H1 (cell line): ENCODE data around the gene FOXI1. TPM values are rescaled to one million over a fixed set of nuclear protein-coding genes. Genes with fewer than 3 reads are reported as not detected.

Source experiments
- CTCF ChIA-PET: fragments of 300-600 bp; sonication (Branson Sonifier 250); formaldehyde crosslinking; loops from one replicate; lab custom pipeline; 2021; ENCODE audit not compliant: partially characterized antibody; lab: Charles Lee
- POLR2A ChIA-PET: fragments of 300-600 bp; sonication (Branson Sonifier 250); formaldehyde crosslinking; loops from one replicate; lab custom pipeline; 2021; ENCODE audit warnings: inconsistent platforms; ENCODE audit not compliant: partially characterized antibody; lab: Charles Lee
- DNase-seq, 2 experiments: peaks; one replicate each; pipeline versions ENCODE4 v3.0.0 to v3.0.0-alpha.2; 2010 to 2022; ENCODE audit warnings: low spot score in 2 of 2, low read depth in 1 of 2, mixed read lengths in 1 of 2
- FAIRE-seq: peaks from 2 replicates; lab custom pipeline; 2011; peaks lifted over from hg19 to GRCh38; lab: Jason Lieb, UNC
- H2AFZ ChIP-seq: 2 replicates; pipeline ENCODE4 v1.8.1; 2012; ENCODE audit warnings: low read length, inconsistent platforms
- H2AK5ac ChIP-seq: 2 replicates; pipeline ENCODE4 v1.6.1; 2013; ENCODE audit warnings: low read depth, low read length
- H2BK120ac ChIP-seq: replicated peaks from 2 replicates; pipeline ENCODE3; 2013; ENCODE audit warnings: low read depth, low read length, inconsistent platforms
- H2BK12ac ChIP-seq: 2 replicates; pipeline ENCODE4 v1.6.1; 2013; ENCODE audit warnings: low read depth, low read length
- H2BK15ac ChIP-seq: 2 replicates; pipeline ENCODE4 v1.6.1; 2013; ENCODE audit warnings: low read length
- H2BK20ac ChIP-seq: 2 replicates; pipeline ENCODE4 v1.6.1; 2013; ENCODE audit warnings: low read length
- H2BK5ac ChIP-seq: 2 replicates; pipeline ENCODE4 v1.6.1; 2013; ENCODE audit warnings: low read depth, low read length
- H3K14ac ChIP-seq: 2 replicates; pipeline ENCODE4 v1.6.1; 2013; ENCODE audit warnings: inconsistent platforms; ENCODE audit not compliant: insufficient read length
- H3K18ac ChIP-seq: 2 replicates; pipeline ENCODE4 v1.6.1; 2013; ENCODE audit warnings: low read length; ENCODE audit errors: extremely low read depth
- H3K23ac ChIP-seq: 2 replicates; pipeline ENCODE4 v1.6.1; 2013; ENCODE audit warnings: inconsistent platforms; ENCODE audit not compliant: insufficient read length
- H3K23me2 ChIP-seq: 2 replicates; pipeline ENCODE4 v1.6.1; 2013; ENCODE audit warnings: low read depth, low read length
- H3K27ac ChIP-seq: 2 replicates; pipeline ENCODE4 v1.6.1; 2011; ENCODE audit warnings: low read depth, low read length, inconsistent platforms
- H3K27me3 ChIP-seq, 4 experiments: replicated peaks in 1 of 4; 1 replicate in 1 of 4; 2 replicates in 3 of 4; pipeline versions ENCODE4 v1.6.1 to v1.8.1; 2011 to 2013; ENCODE audit warnings: low read length in 3 of 4, mild to moderate bottlenecking in 3 of 4, inconsistent platforms in 2 of 4, mixed read lengths in 2 of 4, moderate library complexity in 1 of 4; ENCODE audit not compliant: control insufficient read depth in 3 of 4, insufficient read depth in 3 of 4; ENCODE audit errors: extremely low read depth in 1 of 4
- H3K36me3 ChIP-seq, 4 experiments: 2 replicates each; pipeline versions ENCODE4 v1.6.1 to v1.8.1; 2011 to 2013; ENCODE audit warnings: mild to moderate bottlenecking in 4 of 4, low read length in 3 of 4, moderate library complexity in 2 of 4, control low read depth in 1 of 4, inconsistent platforms in 1 of 4; ENCODE audit not compliant: insufficient read depth in 4 of 4, control insufficient read depth in 2 of 4
- H3K4ac ChIP-seq: replicated peaks from 2 replicates; pipeline ENCODE3; 2013; ENCODE audit warnings: low read length, low read depth, mixed read lengths, inconsistent platforms; ENCODE audit not compliant: insufficient read length
- H3K4me1 ChIP-seq, 4 experiments: replicated peaks in 1 of 4; 1 replicate in 1 of 4; 2 replicates in 3 of 4; pipeline versions ENCODE4 v1.6.1 to v1.8.1; 2011 to 2013; ENCODE audit warnings: low read length in 3 of 4, inconsistent platforms in 2 of 4, mixed read lengths in 1 of 4; ENCODE audit not compliant: insufficient read depth in 4 of 4, control insufficient read depth in 3 of 4
- H3K4me2 ChIP-seq, 2 experiments: 2 replicates each; pipeline versions ENCODE4 v1.6.1 to v1.8.1; 2011 to 2013; ENCODE audit warnings: low read depth in 2 of 2, low read length in 2 of 2, control low read depth in 1 of 2, inconsistent platforms in 1 of 2, mild to moderate bottlenecking in 1 of 2; ENCODE audit not compliant: insufficient read depth in 1 of 2
- H3K4me3 ChIP-seq, 4 experiments: fragments of 200-600, 300-600 bp in 1 of 4; sonication (generic), shearing (Covaris generic), sonication (Bioruptor Twin) in 1 of 4; 2 replicates each; pipeline versions ENCODE4 v1.5.1 to v1.8.1; 2011 to 2016; ENCODE audit warnings: low read length in 4 of 4, low read depth in 3 of 4, control low read depth in 2 of 4, inconsistent platforms in 2 of 4, mild to moderate bottlenecking in 2 of 4, mixed read lengths in 1 of 4, moderate library complexity in 1 of 4; ENCODE audit not compliant: insufficient read depth in 2 of 4; ENCODE audit errors: extremely low read depth in 1 of 4
- H3K56ac ChIP-seq: replicated peaks from 2 replicates; pipeline ENCODE3; 2013; ENCODE audit warnings: low read depth, mild to moderate bottlenecking, mixed read lengths, low read length, inconsistent platforms; ENCODE audit not compliant: insufficient read length
- H3K79me1 ChIP-seq: 2 replicates; pipeline ENCODE4 v1.6.1; 2013; ENCODE audit warnings: low read depth, low read length, control low read depth
- H3K79me2 ChIP-seq, 2 experiments: 2 replicates each; pipeline versions ENCODE4 v1.6.1 to v1.8.1; 2012 to 2013; ENCODE audit warnings: low read length in 2 of 2, mild to moderate bottlenecking in 2 of 2, inconsistent platforms in 1 of 2; ENCODE audit not compliant: insufficient read depth in 2 of 2, control insufficient read depth in 1 of 2
- H3K9ac ChIP-seq, 4 experiments: replicated peaks in 1 of 4; 1 replicate in 1 of 4; 2 replicates in 3 of 4; pipeline versions ENCODE4 v1.6.1 to v1.8.1; 2011 to 2013; ENCODE audit warnings: low read depth in 3 of 4, low read length in 3 of 4, control low read depth in 2 of 4, mild to moderate bottlenecking in 2 of 4, moderate library complexity in 2 of 4, inconsistent platforms in 1 of 4; ENCODE audit errors: extremely low read depth in 1 of 4
- H3K9me3 ChIP-seq, 2 experiments: 2 replicates each; pipeline versions ENCODE4 v1.6.1 to v1.8.1; 2012 to 2013; ENCODE audit warnings: mild to moderate bottlenecking in 2 of 2, moderate library complexity in 2 of 2, control low read depth in 1 of 2, inconsistent platforms in 1 of 2, low read depth in 1 of 2, low read length in 1 of 2, mixed read lengths in 1 of 2; ENCODE audit not compliant: insufficient read depth in 2 of 2
- H4K20me1 ChIP-seq, 2 experiments: replicated peaks in 1 of 2; 2 replicates each; pipeline versions ENCODE3 to v1.8.1; 2011 to 2013; ENCODE audit warnings: inconsistent platforms in 2 of 2, low read length in 2 of 2, mild to moderate bottlenecking in 1 of 2; ENCODE audit not compliant: insufficient read depth in 2 of 2, control insufficient read depth in 1 of 2
- H4K5ac ChIP-seq: 2 replicates; pipeline ENCODE4 v1.6.1; 2013; ENCODE audit warnings: low read length, low read depth, mixed read lengths, inconsistent platforms; ENCODE audit not compliant: insufficient read length
- H4K8ac ChIP-seq: 2 replicates; pipeline ENCODE4 v1.8.0; 2013; ENCODE audit warnings: mild to moderate bottlenecking, moderate library complexity, low read length, inconsistent platforms; ENCODE audit not compliant: insufficient read depth; ENCODE audit errors: extremely low read depth
- H4K91ac ChIP-seq: replicated peaks from 2 replicates; pipeline ENCODE3; 2013; ENCODE audit warnings: low read length, mixed read lengths, inconsistent platforms; ENCODE audit not compliant: insufficient read length
- CHD1 ChIP-seq: IDR thresholded peaks from 2 replicates; pipeline ENCODE4 v1.6.1; 2012; ENCODE audit warnings: low read depth, low read length, improper control_type of control experiment
- EZH2 ChIP-seq: fragments of 200-600 bp; sonication (generic); IDR thresholded peaks from 2 replicates; pipeline ENCODE4 v1.7.1; 2012; ENCODE audit warnings: low read depth, mild to moderate bottlenecking, moderate library complexity, low read length, inconsistent platforms; ENCODE audit not compliant: severe bottlenecking
- MAX ChIP-seq: IDR thresholded peaks from 2 replicates; pipeline ENCODE4 v1.6.1; 2012; ENCODE audit warnings: inconsistent platforms
- RAD21 ChIP-seq, 2 experiments: IDR thresholded peaks in 1 of 2; conservative IDR thresholded peaks in 1 of 2; 2 replicates each; pipeline ENCODE4 v1.6.1; 2011; ENCODE audit warnings: low read depth in 2 of 2, low read length in 2 of 2, improper control_type of control experiment in 1 of 2, inconsistent platforms in 1 of 2, mild to moderate bottlenecking in 1 of 2, moderate library complexity in 1 of 2
- RNF2 ChIP-seq: fragments of 200-900, 300-1000 bp; sonication (generic); IDR thresholded peaks from 2 replicates; pipeline ENCODE4 v1.7.1; 2016; ENCODE audit warnings: borderline replicate concordance, low read depth, mild to moderate bottlenecking, antibody characterized with exemption, low read length; ENCODE audit not compliant: poor library complexity, severe bottlenecking; ENCODE audit errors: missing control alignments
- SP4 ChIP-seq: IDR thresholded peaks from 2 replicates; pipeline ENCODE4 v1.6.1; 2012; ENCODE audit warnings: low read length, inconsistent platforms
- WGBS, 2 experiments: shearing (Covaris generic) in 1 of 2; methylation state at CpG; one replicate each; pipeline versions ENCODE4 v1.1.6 to v1.1.7; 2013 to 2015; ENCODE audit warnings: low lambda C conversion rate in 2 of 2, mixed read lengths in 2 of 2, inconsistent platforms in 1 of 2, low coverage in 1 of 2, missing lambda C conversion rate in 1 of 2; ENCODE audit not compliant: insufficient replicate concordance in 2 of 2, insufficient coverage in 1 of 2, insufficient read length in 1 of 2; ENCODE audit errors: extremely low coverage in 1 of 2, missing lambda C conversion rate in 1 of 2; 5-methylcytosine and 5-hydroxymethylcytosine counted together
- polyA plus RNA-seq, 7 experiments: library from polyadenylated mRNA; depleted of rRNA in 3 of 7; stranded (reverse) in 5 of 7; unstranded in 2 of 7; fragments of >200 nt in 5 of 7; fragments of 200-250 nt in 2 of 7; gene quantifications; 1 replicate in 5 of 7; 2 replicates in 1 of 7; 4 replicates in 1 of 7; pipeline versions ENCODE4 v1.2.1 to v1.2.3, GENCODE V29; 2011 to 2013; ENCODE audit warnings: missing spikeins in 2 of 7, mixed read lengths in 2 of 7
- total RNA-seq: library from RNA; stranded (reverse); fragmentation: NEBNext Ultra II Directional; extraction: Animal tissue kit (Norgen Biotek cat#: 25700); gene quantifications from 2 replicates; pipeline ENCODE4 v1.2.1, GENCODE V29; 2021

The FOXI1 gene
- total and polyA plus RNA-seq, 2 of the 8 experiments (the other 6 are each of a cell fraction or from before 2014, with no cell fraction given), result not detected

DNA sequence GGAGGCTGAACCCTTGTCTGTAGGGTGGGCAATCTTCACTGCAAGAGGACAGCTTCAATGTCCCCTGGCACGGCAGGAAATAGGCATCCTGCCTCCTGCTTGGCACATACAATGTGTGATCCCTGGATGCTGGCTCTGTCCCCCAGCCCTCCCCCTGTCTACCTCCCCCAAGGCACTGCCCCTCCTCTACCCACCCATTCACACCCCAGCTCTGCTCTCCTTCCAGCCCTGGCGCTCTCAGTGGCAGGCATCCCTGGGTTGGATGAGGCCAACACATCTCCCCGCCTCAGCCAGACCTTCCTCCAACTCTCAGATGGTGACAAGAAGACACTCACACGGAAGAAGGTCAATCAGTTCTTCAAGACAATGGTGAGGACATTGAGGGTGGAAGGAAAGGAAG lies 24.1 kb upstream of the FOXI1 start:
- Histone ChIP-seq H2BK20ac (no peak overlapping the region), H2BK120ac (no peak overlapping the region), H3K79me2 (no peaks in the 10 kb centered on the region), H2BK12ac (no peak overlapping the region)
- FAIRE-seq, result no peak
- DNase-seq, result no peak
- POLR2A ChIA-PET, result no interaction called here
- TF ChIP-seq MAX (no peak), EZH2 (no peak), RNF2 (no peak), SP4 (no peak), RAD21 (IDR thresholded peaks at IDR 0.05 in 1 of 2, conservative IDR thresholded peaks at IDR 0.05 in 1 of 2; ENCODE audit: low read depth in 2 of 2, low read length in 2 of 2) (no peak), CHD1 (no peak)
- TF ChIP-seq, all 59 proteins: peak for 0
- no peak overlapping the region for H4K8ac ChIP-seq
- H2BK15ac ChIP-seq, result no peak overlapping the region
- no peaks in the 10 kb centered on the region for H3K36me3 ChIP-seq
- H2AFZ ChIP-seq, result no peak overlapping the region
- no peaks in the 10 kb centered on the region for H3K79me1 ChIP-seq
- H3K27me3 ChIP-seq, result no peaks in the 10 kb centered on the region
- WGBS, 2 experiments, result 98% methylated on average over 4 of the region's 4 CpGs; no CpG with 5 or more reads in 1 of the 2 experiments
- no peak overlapping the region for H4K5ac ChIP-seq
- no peak overlapping the region for H3K9ac ChIP-seq
- no peak overlapping the region for H3K18ac ChIP-seq
- no peaks in the 10 kb centered on the region for H3K4me1 ChIP-seq
- H3K14ac ChIP-seq, result no peak overlapping the region
- H3K4me3 ChIP-seq, result no peak overlapping the region
- no peak overlapping the region for H2BK5ac ChIP-seq
- H4K20me1 ChIP-seq, result no peaks in the 10 kb centered on the region
- no peak overlapping the region for H3K4ac ChIP-seq
- H3K23ac ChIP-seq, result no peak overlapping the region
- no peak overlapping the region for H3K27ac ChIP-seq
- no peak overlapping the region for H4K91ac ChIP-seq
- H3K4me2 ChIP-seq, result no peak overlapping the region
- no peaks in the 10 kb centered on the region for H3K9me3 ChIP-seq
- CTCF ChIA-PET, result interaction anchor here (1.0 to 7.6 kb wide), 3 partner anchors 8 to 144 kb away, joined by 3 to 48 read pairs (median 4); no protein-coding TSS in a partner anchor
- no peak overlapping the region for H2AK5ac ChIP-seq
- H3K56ac ChIP-seq, result no peak overlapping the region
- no peaks in the 10 kb centered on the region for H3K23me2 ChIP-seq
